ENCODE results near the gene EFHC2. TPM values are rescaled to one million over a fixed set of nuclear protein-coding genes. Genes with fewer than 3 reads are reported as not detected.
A peak's percentile ranks its signal among the peaks of the same experiment; 100 is the strongest.

EFHC2 gene
- total RNA-seq (0.27 TPM), polyA plus RNA-seq (ENCODE audit: insufficient read depth in 1 of 8, insufficient read length in 8 of 8, low replicate concordance in 1 of 8) (under 1 TPM in 7 of 8 donors, not detected in 1; 0.12 to 0.60 (median 0.27) TPM)
- long read RNA-seq, donor 1: 0 reads
- long read RNA-seq, donor 2: 0 reads
- long read RNA-seq, donor 3, partial matches to known transcripts: 0 of 1 reads
- long read RNA-seq, donor 3, other reads (novel, unspliced or antisense): 0 of 1 reads
- long read RNA-seq, donor 4: 0 reads
- long read RNA-seq, donor 5: 0 reads
- long read RNA-seq, donor 6: 0 reads
- long read RNA-seq, donor 7: 0 reads
- long read RNA-seq, donor 8: 0 reads
- long read RNA-seq, donor 9: 0 reads
- long read RNA-seq, donor 10: 0 reads
- long read RNA-seq, donor 11: 0 reads

- Histone ChIP-seq H3K4me3 (ENCODE audit: low read length) (peak within 1 kb of the TSS; percentile 35), H3K9me3 (replicated peaks; ENCODE audit: control insufficient read depth, low read depth, low read length) (no peaks in the 10 kb centered on the region), H3K4me1 (ENCODE audit: control insufficient read depth, insufficient read depth, low read length) (no peaks in the 10 kb centered on the region), H3K27me3 (ENCODE audit: control insufficient read depth, insufficient read depth, low read length) (peaks cover 34% of the 10 kb centered on the region), H3K27ac (ENCODE audit: low read length) (no peak within 1 kb of the TSS), H3K36me3 (ENCODE audit: control insufficient read depth, insufficient read depth, low read length) (no peaks in the 10 kb centered on the region)
- 5% methylated on average over 28 of the region's 39 CpGs for WGBS (ENCODE audit: insufficient coverage)
- peak; percentile 60 for DNase-seq
These were observed at the start of gene EFHC2 for GRCh38 chrX:44343412-44344141. TSS of gene EFHC2 (minus strand) at chrX:44343672. CDS start at chrX:44343588, 84 bp downstream.

GRCh38 chrX:44392767-44393166 is 49.3 kb upstream of the EFHC2 start:
- H3K27me3 ChIP-seq (ENCODE audit: control insufficient read depth, insufficient read depth, low read length): peaks cover 4% of the 10 kb centered on the region
- H3K4me1 ChIP-seq (ENCODE audit: control insufficient read depth, insufficient read depth, low read length): no peaks in the 10 kb centered on the region
- H3K27ac ChIP-seq (ENCODE audit: low read length): no peak overlapping the region
- no peak overlapping the region for H3K4me3 ChIP-seq (ENCODE audit: low read length)
- peak; percentile 4 for DNase-seq
- 80% methylated on average over 1 of the region's 1 CpG for WGBS (ENCODE audit: insufficient coverage)
- peaks cover 4% of the 10 kb centered on the region for H3K9me3 ChIP-seq (replicated peaks; ENCODE audit: control insufficient read depth, low read depth, low read length)
- H3K36me3 ChIP-seq (ENCODE audit: control insufficient read depth, insufficient read depth, low read length): no peaks in the 10 kb centered on the region

- Histone ChIP-seq H3K4me1 (ENCODE audit: control insufficient read depth, insufficient read depth, low read length) (no peaks in the 10 kb centered on the region), H3K9me3 (replicated peaks; ENCODE audit: control insufficient read depth, low read depth, low read length) (no peaks in the 10 kb centered on the region), H3K27ac (ENCODE audit: low read length) (no peak overlapping the region), H3K36me3 (ENCODE audit: control insufficient read depth, insufficient read depth, low read length) (no peaks in the 10 kb centered on the region), H3K27me3 (ENCODE audit: control insufficient read depth, insufficient read depth, low read length) (peaks cover 2% of the 10 kb centered on the region), H3K4me3 (ENCODE audit: low read length) (no peak overlapping the region)
- 75% methylated on average over 2 of the region's 4 CpGs for WGBS (ENCODE audit: insufficient coverage)
- no peak for DNase-seq
These were observed 41.3 kb upstream of the EFHC2 start for GRCh38 chrX:44384688-44385338.

- H3K27me3 ChIP-seq (ENCODE audit: control insufficient read depth, insufficient read depth, low read length): peaks cover 3% of the 10 kb centered on the region
- H3K36me3 ChIP-seq (ENCODE audit: control insufficient read depth, insufficient read depth, low read length): no peaks in the 10 kb centered on the region
- no peak for DNase-seq
- H3K27ac ChIP-seq (ENCODE audit: low read length): no peak overlapping the region
- H3K4me3 ChIP-seq (ENCODE audit: low read length): no peak overlapping the region
- no peaks in the 10 kb centered on the region for H3K9me3 ChIP-seq (replicated peaks; ENCODE audit: control insufficient read depth, low read depth, low read length)
- no peaks in the 10 kb centered on the region for H3K4me1 ChIP-seq (ENCODE audit: control insufficient read depth, insufficient read depth, low read length)
- WGBS (ENCODE audit: insufficient coverage): no CpG with 5 or more reads among the region's 1 CpG
These were observed 39.4 kb upstream of the EFHC2 start for GRCh38 chrX:44382871-44383270.

GRCh38 chrX:44352758-44353157 is 9.3 kb upstream of the EFHC2 start:
- Histone ChIP-seq H3K9me3 (replicated peaks; ENCODE audit: control insufficient read depth, low read depth, low read length) (no peaks in the 10 kb centered on the region), H3K36me3 (ENCODE audit: control insufficient read depth, insufficient read depth, low read length) (no peaks in the 10 kb centered on the region), H3K4me3 (ENCODE audit: low read length) (no peak overlapping the region), H3K4me1 (ENCODE audit: control insufficient read depth, insufficient read depth, low read length) (no peaks in the 10 kb centered on the region), H3K27me3 (ENCODE audit: control insufficient read depth, insufficient read depth, low read length) (peaks cover 2% of the 10 kb centered on the region), H3K27ac (ENCODE audit: low read length) (no peak overlapping the region)
- no peak for DNase-seq
- 65% methylated on average over 3 of the region's 5 CpGs for WGBS (ENCODE audit: insufficient coverage)

GRCh38 chrX:44349561-44349960 is 6.1 kb upstream of the EFHC2 start:
- Histone ChIP-seq H3K4me1 (ENCODE audit: control insufficient read depth, insufficient read depth, low read length) (no peaks in the 10 kb centered on the region), H3K27ac (ENCODE audit: low read length) (no peak overlapping the region), H3K36me3 (ENCODE audit: control insufficient read depth, insufficient read depth, low read length) (no peaks in the 10 kb centered on the region), H3K27me3 (ENCODE audit: control insufficient read depth, insufficient read depth, low read length) (peaks cover 18% of the 10 kb centered on the region), H3K4me3 (ENCODE audit: low read length) (no peak overlapping the region), H3K9me3 (replicated peaks; ENCODE audit: control insufficient read depth, low read depth, low read length) (no peaks in the 10 kb centered on the region)
- WGBS (ENCODE audit: insufficient coverage): no CpG with 5 or more reads among the region's 5 CpGs
- DNase-seq: peak; percentile 1

- 22% methylated on average over 3 of the region's 7 CpGs for whole genome bisulfite sequencing (ENCODE audit: insufficient coverage)
These were observed 1.2 kb upstream of the EFHC2 start for GRCh38 chrX:44344687-44345086.

GRCh38 chrX:44344194-44344593 is 722 bp upstream of the EFHC2 start:
- H3K36me3 ChIP-seq (ENCODE audit: control insufficient read depth, insufficient read depth, low read length): no peaks in the 10 kb centered on the region
- peaks cover 32% of the 10 kb centered on the region for H3K27me3 ChIP-seq (ENCODE audit: control insufficient read depth, insufficient read depth, low read length)
- H3K4me3 ChIP-seq (ENCODE audit: low read length): no peak overlapping the region
- 29% methylated on average over 16 of the region's 16 CpGs for WGBS (ENCODE audit: insufficient coverage)
- no peak overlapping the region for H3K27ac ChIP-seq (ENCODE audit: low read length)
- H3K9me3 ChIP-seq (replicated peaks; ENCODE audit: control insufficient read depth, low read depth, low read length): no peaks in the 10 kb centered on the region
- H3K4me1 ChIP-seq (ENCODE audit: control insufficient read depth, insufficient read depth, low read length): no peaks in the 10 kb centered on the region
- peak; percentile 17 for DNase-seq

More at GRCh38 chrX:44344687-44345086, 1.2 kb upstream of the EFHC2 start:
- H3K4me1 ChIP-seq (ENCODE audit: control insufficient read depth, insufficient read depth, low read length): no peaks in the 10 kb centered on the region
- peaks cover 32% of the 10 kb centered on the region for H3K27me3 ChIP-seq (ENCODE audit: control insufficient read depth, insufficient read depth, low read length)
- DNase-seq: peak; percentile 7
- no peaks in the 10 kb centered on the region for H3K36me3 ChIP-seq (ENCODE audit: control insufficient read depth, insufficient read depth, low read length)
- H3K4me3 ChIP-seq (ENCODE audit: low read length): no peak overlapping the region
- no peak overlapping the region for H3K27ac ChIP-seq (ENCODE audit: low read length)
- no peaks in the 10 kb centered on the region for H3K9me3 ChIP-seq (replicated peaks; ENCODE audit: control insufficient read depth, low read depth, low read length)

GRCh38 chrX:44342866-44343265 is 606 bp downstream of the EFHC2 start:
- no CpG with 5 or more reads among the region's 3 CpGs for WGBS (ENCODE audit: insufficient coverage)
- DNase-seq: no peak
- H3K27me3 ChIP-seq (ENCODE audit: control insufficient read depth, insufficient read depth, low read length): peaks cover 34% of the 10 kb centered on the region
- H3K36me3 ChIP-seq (ENCODE audit: control insufficient read depth, insufficient read depth, low read length): no peaks in the 10 kb centered on the region
- H3K27ac ChIP-seq (ENCODE audit: low read length): no peak overlapping the region
- no peaks in the 10 kb centered on the region for H3K9me3 ChIP-seq (replicated peaks; ENCODE audit: control insufficient read depth, low read depth, low read length)
- H3K4me3 ChIP-seq (ENCODE audit: low read length): peak overlapping the region; percentile 35
- no peaks in the 10 kb centered on the region for H3K4me1 ChIP-seq (ENCODE audit: control insufficient read depth, insufficient read depth, low read length)

GRCh38 chrX:44338361-44338760 is 5.1 kb downstream of the EFHC2 start:
- WGBS (ENCODE audit: insufficient coverage): 74% methylated on average over 4 of the region's 5 CpGs
- Histone ChIP-seq H3K4me1 (ENCODE audit: control insufficient read depth, insufficient read depth, low read length) (no peaks in the 10 kb centered on the region), H3K36me3 (ENCODE audit: control insufficient read depth, insufficient read depth, low read length) (no peaks in the 10 kb centered on the region), H3K4me3 (ENCODE audit: low read length) (no peak overlapping the region), H3K27me3 (ENCODE audit: control insufficient read depth, insufficient read depth, low read length) (peaks cover 9% of the 10 kb centered on the region), H3K27ac (ENCODE audit: low read length) (no peak overlapping the region), H3K9me3 (replicated peaks; ENCODE audit: control insufficient read depth, low read depth, low read length) (no peaks in the 10 kb centered on the region)
- no peak for DNase-seq

Data from muscle of leg (tissue), 16 donors.